ENCODE results near the gene PRKAR1B. TPM values are rescaled to one million over a fixed set of nuclear protein-coding genes. Genes with fewer than 3 reads are reported as not detected.

PRKAR1B gene
- total RNA-seq, 2 experiments from 2014 or later = 22.5 to 41.6 TPM

DNA sequence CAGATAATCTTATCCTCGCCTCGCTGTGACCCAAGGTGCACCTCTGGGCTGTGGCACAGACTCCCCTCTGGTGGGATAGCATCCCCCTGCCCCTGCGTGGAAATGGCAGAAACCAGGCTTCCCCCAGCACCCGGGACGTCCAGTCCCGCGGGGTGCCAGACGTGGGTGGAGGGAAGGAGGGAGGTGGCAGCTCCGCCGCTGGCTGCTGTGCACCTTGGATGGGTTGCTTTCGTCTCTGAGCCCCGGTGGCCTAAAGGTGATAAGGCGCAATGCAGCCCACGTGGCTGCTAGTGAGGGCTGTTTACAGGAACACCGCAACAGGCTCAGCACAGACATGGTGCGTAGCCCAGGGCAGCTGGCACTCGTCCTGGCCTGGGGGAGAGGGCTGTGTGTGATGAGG, 193.8 kb downstream of the PRKAR1B start:
- Histone ChIP-seq H3K4me2 (ENCODE audit: low read length) (no peak overlapping the region), H3K4me1 (ENCODE audit: insufficient read depth, low read length, poor library complexity, severe bottlenecking) (no peaks in the 10 kb centered on the region), H2AFZ (ENCODE audit: low read length) (no peak overlapping the region), H4K20me1 (ENCODE audit: insufficient read depth, low read length) (no peaks in the 10 kb centered on the region), H3K79me2 (ENCODE audit: insufficient read depth, low read depth, low read length) (no peaks in the 10 kb centered on the region), H3K9me2 (ENCODE audit: insufficient read depth, low read length) (no peaks in the 10 kb centered on the region), H3K27ac (ENCODE audit: low read depth, low read length, poor library complexity, severe bottlenecking) (no peak overlapping the region), H3K4me3 (ENCODE audit: low read depth, low read length, poor library complexity, severe bottlenecking) (no peak overlapping the region), H3K36me3 (ENCODE audit: insufficient read depth, low read length) (no peaks in the 10 kb centered on the region), H3K9me3 (ENCODE audit: low read length) (no peaks in the 10 kb centered on the region)
- CTCF ChIA-PET (ENCODE audit: unreplicated experiment) = interaction anchor here (0.5 kb wide), 1 partner anchor 48 kb away, joined by 6 read pairs; no protein-coding TSS in a partner anchor
- TF ChIP-seq EZH2phosphoT487 (IDR thresholded peaks at IDR 0.05; ENCODE audit: borderline replicate concordance, low read depth, low read length) = no peak
- TF ChIP-seq, protein P1, sequence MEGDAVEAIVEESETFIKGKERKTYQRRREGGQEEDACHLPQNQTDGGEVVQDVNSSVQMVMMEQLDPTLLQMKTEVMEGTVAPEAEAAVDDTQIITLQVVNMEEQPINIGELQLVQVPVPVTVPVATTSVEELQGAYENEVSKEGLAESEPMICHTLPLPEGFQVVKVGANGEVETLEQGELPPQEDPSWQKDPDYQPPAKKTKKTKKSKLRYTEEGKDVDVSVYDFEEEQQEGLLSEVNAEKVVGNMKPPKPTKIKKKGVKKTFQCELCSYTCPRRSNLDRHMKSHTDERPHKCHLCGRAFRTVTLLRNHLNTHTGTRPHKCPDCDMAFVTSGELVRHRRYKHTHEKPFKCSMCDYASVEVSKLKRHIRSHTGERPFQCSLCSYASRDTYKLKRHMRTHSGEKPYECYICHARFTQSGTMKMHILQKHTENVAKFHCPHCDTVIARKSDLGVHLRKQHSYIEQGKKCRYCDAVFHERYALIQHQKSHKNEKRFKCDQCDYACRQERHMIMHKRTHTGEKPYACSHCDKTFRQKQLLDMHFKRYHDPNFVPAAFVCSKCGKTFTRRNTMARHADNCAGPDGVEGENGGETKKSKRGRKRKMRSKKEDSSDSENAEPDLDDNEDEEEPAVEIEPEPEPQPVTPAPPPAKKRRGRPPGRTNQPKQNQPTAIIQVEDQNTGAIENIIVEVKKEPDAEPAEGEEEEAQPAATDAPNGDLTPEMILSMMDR (conservative IDR thresholded peaks at IDR 0.05; ENCODE audit: low read length) = no peak
- POLR2A ChIA-PET = no interaction called here
- DNase-seq (ENCODE audit: low spot score) = no peak
- no TSS peak for BruUV-seq (replicated peaks)
- intact Hi-C loops (cut with micrococcal nuclease; ENCODE audit: unreplicated experiment) = no loop called here

DNA sequence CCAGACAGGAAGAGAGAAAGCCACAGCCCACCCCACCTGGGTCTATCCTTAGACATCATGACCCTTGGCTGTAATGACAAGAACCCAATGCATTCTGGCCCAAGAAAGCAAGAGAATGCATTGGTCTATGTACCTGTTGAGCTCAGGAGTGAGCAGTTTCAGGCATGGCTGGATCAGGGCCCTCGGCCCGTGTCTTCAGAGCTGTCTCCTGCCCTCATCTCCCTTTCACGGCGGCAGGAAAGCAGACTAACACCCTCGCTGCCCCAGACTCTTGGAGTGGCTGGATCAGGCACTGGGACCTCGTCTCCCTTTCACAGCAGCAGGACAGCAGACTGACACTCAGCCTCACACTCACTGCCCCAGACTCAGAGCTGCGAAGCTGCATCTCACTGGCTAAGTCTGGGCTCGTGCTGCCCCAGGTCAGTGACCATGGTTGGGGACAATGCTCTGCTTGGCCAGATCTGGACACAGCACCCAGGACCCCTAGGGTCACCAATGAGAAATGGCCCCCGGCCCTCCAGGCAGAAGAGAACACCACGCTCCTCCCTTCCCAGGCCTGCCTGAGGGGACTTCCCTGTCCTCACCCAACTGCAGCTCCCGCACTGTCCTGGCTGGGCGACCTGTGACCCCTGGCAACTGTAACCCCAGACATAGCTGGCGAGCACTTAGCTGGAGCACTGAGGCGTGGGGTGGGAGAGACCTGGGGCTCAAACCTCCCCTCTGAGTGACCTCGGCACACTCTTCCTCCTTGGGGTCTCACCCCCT, 194.5 kb downstream of the PRKAR1B start:
- H3K36me3 ChIP-seq (ENCODE audit: insufficient read depth, low read length) = no peaks in the 10 kb centered on the region
- DNase-seq (ENCODE audit: low spot score) = no peak
- no peak overlapping the region for H3K27ac ChIP-seq (ENCODE audit: low read depth, low read length, poor library complexity, severe bottlenecking)
- no peaks in the 10 kb centered on the region for H3K9me2 ChIP-seq (ENCODE audit: insufficient read depth, low read length)
- H3K4me1 ChIP-seq (ENCODE audit: insufficient read depth, low read length, poor library complexity, severe bottlenecking) = no peaks in the 10 kb centered on the region
- POLR2A ChIA-PET = no interaction called here
- CTCF ChIA-PET (ENCODE audit: unreplicated experiment) = interaction anchor here (0.5 kb wide), 1 partner anchor 48 kb away, joined by 6 read pairs; no protein-coding TSS in a partner anchor
- H2AFZ ChIP-seq (ENCODE audit: low read length) = no peak overlapping the region
- BruUV-seq (replicated peaks) = no TSS peak
- TF ChIP-seq, protein P1 (conservative IDR thresholded peaks at IDR 0.05; ENCODE audit: low read length) = no peak
- TF ChIP-seq EZH2phosphoT487 (IDR thresholded peaks at IDR 0.05; ENCODE audit: borderline replicate concordance, low read depth, low read length) = no peak
- H3K4me3 ChIP-seq (ENCODE audit: low read depth, low read length, poor library complexity, severe bottlenecking) = no peak overlapping the region
- no peak overlapping the region for H3K4me2 ChIP-seq (ENCODE audit: low read length)
- intact Hi-C loops (cut with micrococcal nuclease; ENCODE audit: unreplicated experiment) = no loop called here
- H3K79me2 ChIP-seq (ENCODE audit: insufficient read depth, low read depth, low read length) = no peaks in the 10 kb centered on the region
- H3K9me3 ChIP-seq (ENCODE audit: low read length) = no peaks in the 10 kb centered on the region
- H4K20me1 ChIP-seq (ENCODE audit: insufficient read depth, low read length) = no peaks in the 10 kb centered on the region

DNA sequence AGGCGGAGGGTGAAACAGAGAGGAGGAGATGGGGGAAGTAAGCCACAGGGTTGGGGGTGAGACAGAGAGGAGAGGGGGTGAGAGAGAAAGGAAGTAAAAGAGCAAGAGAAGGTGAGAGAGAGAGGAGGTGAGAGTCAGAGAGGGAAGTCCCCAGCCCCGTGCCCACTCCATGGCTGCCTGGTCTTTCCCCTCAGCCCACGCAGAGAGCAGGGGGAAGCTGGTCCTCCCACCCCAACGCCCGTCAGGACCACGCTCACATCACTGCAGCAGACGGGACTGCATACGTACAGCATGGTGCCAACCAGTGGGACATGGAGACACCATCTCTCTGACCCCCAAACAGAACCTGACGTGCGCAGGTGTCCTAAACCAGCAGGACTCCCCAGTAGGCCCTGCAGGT, 195.3 kb downstream of the PRKAR1B start:
- POLR2A ChIA-PET = no interaction called here
- intact Hi-C loops (cut with micrococcal nuclease; ENCODE audit: unreplicated experiment) = no loop called here
- CTCF ChIA-PET (ENCODE audit: unreplicated experiment) = no interaction called here
- no peak overlapping the region for H3K4me3 ChIP-seq (ENCODE audit: low read depth, low read length, poor library complexity, severe bottlenecking)
- H3K36me3 ChIP-seq (ENCODE audit: insufficient read depth, low read length) = no peaks in the 10 kb centered on the region
- no peak for DNase-seq (ENCODE audit: low spot score)
- H3K4me1 ChIP-seq (ENCODE audit: insufficient read depth, low read length, poor library complexity, severe bottlenecking) = no peaks in the 10 kb centered on the region
- no peak overlapping the region for H2AFZ ChIP-seq (ENCODE audit: low read length)
- no peaks in the 10 kb centered on the region for H3K9me3 ChIP-seq (ENCODE audit: low read length)
- no peak overlapping the region for H3K27ac ChIP-seq (ENCODE audit: low read depth, low read length, poor library complexity, severe bottlenecking)
- H4K20me1 ChIP-seq (ENCODE audit: insufficient read depth, low read length) = no peaks in the 10 kb centered on the region
- H3K79me2 ChIP-seq (ENCODE audit: insufficient read depth, low read depth, low read length) = no peaks in the 10 kb centered on the region
- no peaks in the 10 kb centered on the region for H3K9me2 ChIP-seq (ENCODE audit: insufficient read depth, low read length)
- H3K4me2 ChIP-seq (ENCODE audit: low read length) = no peak overlapping the region
- no peak for TF ChIP-seq EZH2phosphoT487 (IDR thresholded peaks at IDR 0.05; ENCODE audit: borderline replicate concordance, low read depth, low read length)
- TF ChIP-seq, protein P1 (conservative IDR thresholded peaks at IDR 0.05; ENCODE audit: low read length) = no peak
- BruUV-seq (replicated peaks) = no TSS peak
